ENCODE results near the gene THTPA. TPM values are rescaled to one million over a fixed set of nuclear protein-coding genes. Genes with fewer than 3 reads are reported as not detected.

The THTPA gene
- total and polyA plus RNA-seq, 2 of the 13 experiments (the other 11 are each of a cell fraction or from before 2014, with no cell fraction given): 7.4 to 8.7 TPM

DNA sequence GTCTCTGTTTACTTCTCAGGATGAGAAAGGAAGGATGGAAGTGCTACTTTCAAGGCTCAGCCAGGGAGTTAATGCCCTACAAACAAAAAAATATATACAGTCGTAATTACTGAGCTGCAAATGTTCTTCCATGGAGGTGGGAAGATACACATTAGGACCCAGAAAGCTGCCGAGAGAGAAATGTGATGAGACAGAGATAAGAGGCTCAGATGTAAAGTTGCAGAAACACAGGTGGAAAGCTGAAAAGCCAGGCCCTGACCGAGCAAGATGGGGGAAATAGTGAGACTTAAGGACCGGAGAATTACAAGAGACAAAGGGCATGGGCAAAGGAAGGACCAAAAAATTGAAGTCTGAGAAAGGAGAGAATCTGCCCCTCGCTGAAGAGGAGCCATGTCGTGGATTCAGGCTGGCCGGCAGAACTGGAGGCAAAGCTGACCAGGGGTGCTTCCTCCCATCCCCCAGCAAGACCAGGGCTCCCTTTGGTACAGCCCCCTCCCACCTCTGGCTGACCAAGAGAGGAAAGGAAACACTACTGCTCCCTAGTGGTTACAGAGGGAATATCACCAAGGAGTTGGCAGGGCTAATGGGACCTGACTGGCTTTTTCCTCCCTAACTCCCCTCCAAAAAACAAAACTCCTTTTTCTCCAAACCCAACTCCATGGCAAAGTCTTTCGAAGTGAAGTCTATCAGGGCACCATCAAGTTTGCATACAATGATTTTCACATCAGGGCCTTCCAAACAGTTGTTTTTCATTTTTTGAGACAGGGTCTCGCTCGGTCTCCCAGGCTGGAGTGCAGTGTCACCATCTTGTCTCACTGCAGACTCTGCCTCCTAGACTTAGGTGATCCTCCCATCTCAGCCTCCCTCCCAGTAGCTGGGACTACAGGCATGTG, 16.6 kb upstream of the THTPA start (continued):
- TF ChIP-seq, protein P1, sequence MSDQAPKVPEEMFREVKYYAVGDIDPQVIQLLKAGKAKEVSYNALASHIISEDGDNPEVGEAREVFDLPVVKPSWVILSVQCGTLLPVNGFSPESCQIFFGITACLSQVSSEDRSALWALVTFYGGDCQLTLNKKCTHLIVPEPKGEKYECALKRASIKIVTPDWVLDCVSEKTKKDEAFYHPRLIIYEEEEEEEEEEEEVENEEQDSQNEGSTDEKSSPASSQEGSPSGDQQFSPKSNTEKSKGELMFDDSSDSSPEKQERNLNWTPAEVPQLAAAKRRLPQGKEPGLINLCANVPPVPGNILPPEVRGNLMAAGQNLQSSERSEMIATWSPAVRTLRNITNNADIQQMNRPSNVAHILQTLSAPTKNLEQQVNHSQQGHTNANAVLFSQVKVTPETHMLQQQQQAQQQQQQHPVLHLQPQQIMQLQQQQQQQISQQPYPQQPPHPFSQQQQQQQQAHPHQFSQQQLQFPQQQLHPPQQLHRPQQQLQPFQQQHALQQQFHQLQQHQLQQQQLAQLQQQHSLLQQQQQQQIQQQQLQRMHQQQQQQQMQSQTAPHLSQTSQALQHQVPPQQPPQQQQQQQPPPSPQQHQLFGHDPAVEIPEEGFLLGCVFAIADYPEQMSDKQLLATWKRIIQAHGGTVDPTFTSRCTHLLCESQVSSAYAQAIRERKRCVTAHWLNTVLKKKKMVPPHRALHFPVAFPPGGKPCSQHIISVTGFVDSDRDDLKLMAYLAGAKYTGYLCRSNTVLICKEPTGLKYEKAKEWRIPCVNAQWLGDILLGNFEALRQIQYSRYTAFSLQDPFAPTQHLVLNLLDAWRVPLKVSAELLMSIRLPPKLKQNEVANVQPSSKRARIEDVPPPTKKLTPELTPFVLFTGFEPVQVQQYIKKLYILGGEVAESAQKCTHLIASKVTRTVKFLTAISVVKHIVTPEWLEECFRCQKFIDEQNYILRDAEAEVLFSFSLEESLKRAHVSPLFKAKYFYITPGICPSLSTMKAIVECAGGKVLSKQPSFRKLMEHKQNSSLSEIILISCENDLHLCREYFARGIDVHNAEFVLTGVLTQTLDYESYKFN (CRISPR knock-in tag; conservative IDR thresholded peaks at IDR 0.05): 0 out of 2 replicates have a peak, but pooled peaks have one; percentile 7
- TF ChIP-seq ZNF367 (CRISPR knock-in tag; IDR thresholded peaks at IDR 0.05; ENCODE audit: borderline replicate concordance): no peak
- TF ChIP-seq ZBTB7A (CRISPR knock-in tag; IDR thresholded peaks at IDR 0.05): peak; percentile 72; the same call in 1 of the 2 replicates
- TF ChIP-seq, protein P2, sequence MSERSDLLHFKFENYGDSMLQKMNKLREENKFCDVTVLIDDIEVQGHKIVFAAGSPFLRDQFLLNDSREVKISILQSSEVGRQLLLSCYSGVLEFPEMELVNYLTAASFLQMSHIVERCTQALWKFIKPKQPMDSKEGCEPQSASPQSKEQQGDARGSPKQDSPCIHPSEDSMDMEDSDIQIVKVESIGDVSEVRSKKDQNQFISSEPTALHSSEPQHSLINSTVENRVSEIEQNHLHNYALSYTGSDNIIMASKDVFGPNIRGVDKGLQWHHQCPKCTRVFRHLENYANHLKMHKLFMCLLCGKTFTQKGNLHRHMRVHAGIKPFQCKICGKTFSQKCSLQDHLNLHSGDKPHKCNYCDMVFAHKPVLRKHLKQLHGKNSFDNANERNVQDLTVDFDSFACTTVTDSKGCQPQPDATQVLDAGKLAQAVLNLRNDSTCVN (CRISPR knock-in tag; IDR thresholded peaks at IDR 0.05; ENCODE audit: borderline replicate concordance): no peak
- no peak for TF ChIP-seq ZNF841 (CRISPR knock-in tag; IDR thresholded peaks at IDR 0.05; ENCODE audit: borderline replicate concordance)
- TF ChIP-seq NCOA2 (CRISPR knock-in tag; IDR thresholded peaks at IDR 0.05): no peak
- TF ChIP-seq, protein P3, sequence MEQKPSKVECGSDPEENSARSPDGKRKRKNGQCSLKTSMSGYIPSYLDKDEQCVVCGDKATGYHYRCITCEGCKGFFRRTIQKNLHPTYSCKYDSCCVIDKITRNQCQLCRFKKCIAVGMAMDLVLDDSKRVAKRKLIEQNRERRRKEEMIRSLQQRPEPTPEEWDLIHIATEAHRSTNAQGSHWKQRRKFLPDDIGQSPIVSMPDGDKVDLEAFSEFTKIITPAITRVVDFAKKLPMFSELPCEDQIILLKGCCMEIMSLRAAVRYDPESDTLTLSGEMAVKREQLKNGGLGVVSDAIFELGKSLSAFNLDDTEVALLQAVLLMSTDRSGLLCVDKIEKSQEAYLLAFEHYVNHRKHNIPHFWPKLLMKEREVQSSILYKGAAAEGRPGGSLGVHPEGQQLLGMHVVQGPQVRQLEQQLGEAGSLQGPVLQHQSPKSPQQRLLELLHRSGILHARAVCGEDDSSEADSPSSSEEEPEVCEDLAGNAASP (CRISPR knock-in tag; IDR thresholded peaks at IDR 0.05; ENCODE audit: borderline replicate concordance): 0 out of 2 replicates have a peak, but pooled peaks have one; percentile 4
- TF ChIP-seq ZNF550 (CRISPR knock-in tag; IDR thresholded peaks at IDR 0.05; ENCODE audit: borderline replicate concordance): peak; percentile 35; the same call in 1 of the 2 replicates
- TF ChIP-seq, protein P4, sequence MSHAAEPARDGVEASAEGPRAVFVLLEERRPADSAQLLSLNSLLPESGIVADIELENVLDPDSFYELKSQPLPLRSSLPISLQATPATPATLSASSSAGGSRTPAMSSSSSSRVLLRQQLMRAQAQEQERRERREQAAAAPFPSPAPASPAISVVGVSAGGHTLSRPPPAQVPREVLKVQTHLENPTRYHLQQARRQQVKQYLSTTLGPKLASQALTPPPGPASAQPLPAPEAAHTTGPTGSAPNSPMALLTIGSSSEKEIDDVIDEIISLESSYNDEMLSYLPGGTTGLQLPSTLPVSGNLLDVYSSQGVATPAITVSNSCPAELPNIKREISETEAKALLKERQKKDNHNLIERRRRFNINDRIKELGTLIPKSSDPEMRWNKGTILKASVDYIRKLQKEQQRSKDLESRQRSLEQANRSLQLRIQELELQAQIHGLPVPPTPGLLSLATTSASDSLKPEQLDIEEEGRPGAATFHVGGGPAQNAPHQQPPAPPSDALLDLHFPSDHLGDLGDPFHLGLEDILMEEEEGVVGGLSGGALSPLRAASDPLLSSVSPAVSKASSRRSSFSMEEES (CRISPR knock-in tag; IDR thresholded peaks at IDR 0.05): peak; percentile 38; the same call in 1 of the 2 replicates
- TF ChIP-seq, protein P5, sequence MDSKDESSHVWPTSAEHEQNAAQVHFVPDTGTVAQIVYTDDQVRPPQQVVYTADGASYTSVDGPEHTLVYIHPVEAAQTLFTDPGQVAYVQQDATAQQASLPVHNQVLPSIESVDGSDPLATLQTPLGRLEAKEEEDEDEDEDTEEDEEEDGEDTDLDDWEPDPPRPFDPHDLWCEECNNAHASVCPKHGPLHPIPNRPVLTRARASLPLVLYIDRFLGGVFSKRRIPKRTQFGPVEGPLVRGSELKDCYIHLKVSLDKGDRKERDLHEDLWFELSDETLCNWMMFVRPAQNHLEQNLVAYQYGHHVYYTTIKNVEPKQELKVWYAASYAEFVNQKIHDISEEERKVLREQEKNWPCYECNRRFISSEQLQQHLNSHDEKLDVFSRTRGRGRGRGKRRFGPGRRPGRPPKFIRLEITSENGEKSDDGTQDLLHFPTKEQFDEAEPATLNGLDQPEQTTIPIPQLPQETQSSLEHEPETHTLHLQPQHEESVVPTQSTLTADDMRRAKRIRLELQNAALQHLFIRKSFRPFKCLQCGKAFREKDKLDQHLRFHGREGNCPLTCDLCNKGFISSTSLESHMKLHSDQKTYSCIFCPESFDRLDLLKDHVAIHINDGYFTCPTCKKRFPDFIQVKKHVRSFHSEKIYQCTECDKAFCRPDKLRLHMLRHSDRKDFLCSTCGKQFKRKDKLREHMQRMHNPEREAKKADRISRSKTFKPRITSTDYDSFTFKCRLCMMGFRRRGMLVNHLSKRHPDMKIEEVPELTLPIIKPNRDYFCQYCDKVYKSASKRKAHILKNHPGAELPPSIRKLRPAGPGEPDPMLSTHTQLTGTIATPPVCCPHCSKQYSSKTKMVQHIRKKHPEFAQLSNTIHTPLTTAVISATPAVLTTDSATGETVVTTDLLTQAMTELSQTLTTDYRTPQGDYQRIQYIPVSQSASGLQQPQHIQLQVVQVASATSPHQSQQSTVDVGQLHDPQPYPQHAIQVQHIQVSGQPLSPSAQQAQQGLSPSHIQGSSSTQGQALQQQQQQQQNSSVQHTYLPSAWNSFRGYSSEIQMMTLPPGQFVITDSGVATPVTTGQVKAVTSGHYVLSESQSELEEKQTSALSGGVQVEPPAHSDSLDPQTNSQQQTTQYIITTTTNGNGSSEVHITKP (CRISPR knock-in tag; IDR thresholded peaks at IDR 0.05; ENCODE audit: low read depth): peak; percentile 37; the same call in 1 of the 2 replicates
- TF ChIP-seq, protein P6, sequence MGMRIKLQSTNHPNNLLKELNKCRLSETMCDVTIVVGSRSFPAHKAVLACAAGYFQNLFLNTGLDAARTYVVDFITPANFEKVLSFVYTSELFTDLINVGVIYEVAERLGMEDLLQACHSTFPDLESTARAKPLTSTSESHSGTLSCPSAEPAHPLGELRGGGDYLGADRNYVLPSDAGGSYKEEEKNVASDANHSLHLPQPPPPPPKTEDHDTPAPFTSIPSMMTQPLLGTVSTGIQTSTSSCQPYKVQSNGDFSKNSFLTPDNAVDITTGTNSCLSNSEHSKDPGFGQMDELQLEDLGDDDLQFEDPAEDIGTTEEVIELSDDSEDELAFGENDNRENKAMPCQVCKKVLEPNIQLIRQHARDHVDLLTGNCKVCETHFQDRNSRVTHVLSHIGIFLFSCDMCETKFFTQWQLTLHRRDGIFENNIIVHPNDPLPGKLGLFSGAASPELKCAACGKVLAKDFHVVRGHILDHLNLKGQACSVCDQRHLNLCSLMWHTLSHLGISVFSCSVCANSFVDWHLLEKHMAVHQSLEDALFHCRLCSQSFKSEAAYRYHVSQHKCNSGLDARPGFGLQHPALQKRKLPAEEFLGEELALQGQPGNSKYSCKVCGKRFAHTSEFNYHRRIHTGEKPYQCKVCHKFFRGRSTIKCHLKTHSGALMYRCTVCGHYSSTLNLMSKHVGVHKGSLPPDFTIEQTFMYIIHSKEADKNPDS (CRISPR knock-in tag; IDR thresholded peaks at IDR 0.05): no peak

Measured in HepG2 (cell line).